Kidney (tissue), 14 donors: ENCODE measurements around the gene SHF. TPM values are rescaled to one million over a fixed set of nuclear protein-coding genes. Genes with fewer than 3 reads are reported as not detected.
"Not testable (repeated sequence)": the region's sequence is repeated elsewhere in the genome, so short reads cannot be mapped to it uniquely, and the experiment has no call there.

ENCODE experiments used
- DNase-seq, 5 donors: peaks; one replicate each; pipeline ENCODE4 v3.0.0-alpha.2; 2013 to 2020
- FAIRE-seq: peaks from 2 replicates; lab custom pipeline; 2012; peaks lifted over from hg19 to GRCh38; lab: Jason Lieb, UNC
- H3K27ac ChIP-seq, 2 donors: one replicate each; pipeline ENCODE4 v1.7.0; 2013; ENCODE audit warnings: low read depth in 2 of 2, low read length in 2 of 2, inconsistent platforms in 1 of 2
- H3K27me3 ChIP-seq: one replicate; pipeline ENCODE4 v1.7.1; 2013; ENCODE audit warnings: low read length, inconsistent platforms; ENCODE audit not compliant: control insufficient read depth, insufficient read depth
- H3K36me3 ChIP-seq, 3 donors: one replicate each; pipeline versions ENCODE4 v1.7.0 to v1.7.1; 2013; ENCODE audit warnings: low read length in 3 of 3, control low read depth in 1 of 3, inconsistent platforms in 1 of 3; ENCODE audit not compliant: insufficient read depth in 3 of 3, control insufficient read depth in 2 of 3
- H3K4me1 ChIP-seq, 3 donors: one replicate each; pipeline versions ENCODE4 v1.7.0 to v1.7.1; 2013; ENCODE audit warnings: low read length in 3 of 3, inconsistent platforms in 1 of 3, low read depth in 1 of 3; ENCODE audit not compliant: control insufficient read depth in 2 of 3, insufficient read depth in 2 of 3
- H3K4me3 ChIP-seq, 3 donors: one replicate each; pipeline versions ENCODE4 v1.7.0 to v1.8.1; 2013; ENCODE audit warnings: low read length in 3 of 3, control low read depth in 1 of 3, inconsistent platforms in 1 of 3
- H3K9ac ChIP-seq, 3 donors: one replicate each; pipeline versions ENCODE4 v1.7.0 to v1.7.1; 2013; ENCODE audit warnings: low read length in 3 of 3, control low read depth in 1 of 3, inconsistent platforms in 1 of 3
- H3K9me3 ChIP-seq, 3 donors: one replicate each; pipeline versions ENCODE4 v1.7.0 to v1.7.1; 2013; ENCODE audit warnings: low read length in 3 of 3, control low read depth in 1 of 3, inconsistent platforms in 1 of 3; ENCODE audit not compliant: control insufficient read depth in 2 of 3, insufficient read depth in 1 of 3
- intact Hi-C: fragments of 100-400 bp; cut with DNase I; formaldehyde crosslinking; loops from one replicate; pipeline ENCODE4 v1.11.1; 2022
- polyA plus RNA-seq: library from polyadenylated mRNA; stranded (reverse); fragments of 350-450 nt; fragmentation: Illumina TruSeq; extraction: RNeasy Lipid Tissue Mini Kit (QIAGEN cat#74804); gene quantifications from one replicate; pipeline ENCODE4 v1.2.3, GENCODE V29; 2014; ENCODE audit warnings: low read depth, low replicate concordance; ENCODE audit not compliant: insufficient read depth
- total RNA-seq: library from RNA; stranded (reverse); fragmentation: NEBNext Ultra II Directional; extraction: Animal tissue kit (Norgen Biotek cat#: 25700); gene quantifications from one replicate; pipeline ENCODE4 v1.2.1, GENCODE V29; 2021
- TF ChIP-seq, protein P1 (sequence below): IDR thresholded peaks from 3 replicates; pipeline ENCODE4 v1.5.1; 2012; ENCODE audit warnings: mild to moderate bottlenecking, moderate library complexity, borderline replicate concordance; ENCODE audit not compliant: insufficient read depth; ENCODE audit errors: extremely low read depth
- donor health status: control.
- donor health status: control.
- donor health status: control.
- donor health status: control.
- donor health status: control.
- donor health status: DM: yes; HTN: yes; CAD: no.
- donor health status: Normal renal cell carcinoma (clear cell type).

Gene SHF
- total and polyA plus RNA-seq, 2 donors from 2014 or later, result 5.2 to 7.7 TPM

DNA sequence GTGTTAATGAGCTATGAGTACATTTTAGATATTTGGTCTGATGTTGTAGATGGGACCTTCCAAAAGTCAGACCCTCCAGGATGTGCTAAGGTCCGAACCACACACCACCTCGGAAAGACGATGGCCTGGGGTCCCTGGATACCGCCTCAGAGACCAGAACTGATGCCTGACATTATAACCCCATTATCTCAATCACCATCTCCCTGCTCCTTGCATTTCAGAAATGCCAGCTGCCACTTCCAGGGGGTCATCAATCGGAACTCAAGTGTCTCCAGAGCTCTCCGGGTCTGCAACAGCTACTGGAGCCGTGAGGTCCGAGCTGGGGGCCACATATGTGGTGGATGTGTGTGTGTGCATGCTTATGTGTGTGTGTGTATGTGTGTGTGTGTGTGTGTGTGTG lies 50.1 kb downstream of the SHF start:
- intact Hi-C loops, result no loop called here
- DNase-seq, result no peak
- peaks cover 4% of the 10 kb centered on the region for H3K27me3 ChIP-seq
- no peak overlapping the region for H3K4me3 ChIP-seq
- H3K36me3 ChIP-seq, result no peaks in the 10 kb centered on the region
- H3K27ac ChIP-seq, result no peak overlapping the region
- no peak overlapping the region for H3K9ac ChIP-seq
- TF ChIP-seq, protein P1, sequence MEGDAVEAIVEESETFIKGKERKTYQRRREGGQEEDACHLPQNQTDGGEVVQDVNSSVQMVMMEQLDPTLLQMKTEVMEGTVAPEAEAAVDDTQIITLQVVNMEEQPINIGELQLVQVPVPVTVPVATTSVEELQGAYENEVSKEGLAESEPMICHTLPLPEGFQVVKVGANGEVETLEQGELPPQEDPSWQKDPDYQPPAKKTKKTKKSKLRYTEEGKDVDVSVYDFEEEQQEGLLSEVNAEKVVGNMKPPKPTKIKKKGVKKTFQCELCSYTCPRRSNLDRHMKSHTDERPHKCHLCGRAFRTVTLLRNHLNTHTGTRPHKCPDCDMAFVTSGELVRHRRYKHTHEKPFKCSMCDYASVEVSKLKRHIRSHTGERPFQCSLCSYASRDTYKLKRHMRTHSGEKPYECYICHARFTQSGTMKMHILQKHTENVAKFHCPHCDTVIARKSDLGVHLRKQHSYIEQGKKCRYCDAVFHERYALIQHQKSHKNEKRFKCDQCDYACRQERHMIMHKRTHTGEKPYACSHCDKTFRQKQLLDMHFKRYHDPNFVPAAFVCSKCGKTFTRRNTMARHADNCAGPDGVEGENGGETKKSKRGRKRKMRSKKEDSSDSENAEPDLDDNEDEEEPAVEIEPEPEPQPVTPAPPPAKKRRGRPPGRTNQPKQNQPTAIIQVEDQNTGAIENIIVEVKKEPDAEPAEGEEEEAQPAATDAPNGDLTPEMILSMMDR, result no peak
- no peaks in the 10 kb centered on the region for H3K9me3 ChIP-seq
- peaks cover 0 to 4% (median 0%) of the 10 kb centered on the region in 3 donors for H3K4me1 ChIP-seq
- no peak for FAIRE-seq

DNA sequence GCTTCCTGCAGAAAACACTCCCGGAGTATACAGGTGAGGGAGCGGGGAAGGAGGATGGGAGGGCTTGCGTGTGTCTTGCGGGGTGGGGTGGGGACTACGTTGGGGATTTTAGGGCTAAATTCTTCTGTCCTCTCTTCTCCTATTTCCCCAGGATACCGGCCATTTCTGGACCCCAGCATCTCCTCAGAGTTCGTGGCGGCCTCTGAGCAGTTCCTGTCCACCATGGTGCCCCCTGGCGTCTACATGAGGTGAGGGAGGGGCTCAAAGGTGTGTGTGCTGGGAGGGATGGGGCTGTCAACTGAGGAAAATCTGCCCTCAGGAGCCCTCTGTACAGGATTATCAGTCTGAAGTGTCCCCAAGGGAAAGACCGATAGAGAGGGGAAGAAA lies 51.4 kb downstream of the SHF start:
- TF ChIP-seq, protein P1, result no peak

DNA sequence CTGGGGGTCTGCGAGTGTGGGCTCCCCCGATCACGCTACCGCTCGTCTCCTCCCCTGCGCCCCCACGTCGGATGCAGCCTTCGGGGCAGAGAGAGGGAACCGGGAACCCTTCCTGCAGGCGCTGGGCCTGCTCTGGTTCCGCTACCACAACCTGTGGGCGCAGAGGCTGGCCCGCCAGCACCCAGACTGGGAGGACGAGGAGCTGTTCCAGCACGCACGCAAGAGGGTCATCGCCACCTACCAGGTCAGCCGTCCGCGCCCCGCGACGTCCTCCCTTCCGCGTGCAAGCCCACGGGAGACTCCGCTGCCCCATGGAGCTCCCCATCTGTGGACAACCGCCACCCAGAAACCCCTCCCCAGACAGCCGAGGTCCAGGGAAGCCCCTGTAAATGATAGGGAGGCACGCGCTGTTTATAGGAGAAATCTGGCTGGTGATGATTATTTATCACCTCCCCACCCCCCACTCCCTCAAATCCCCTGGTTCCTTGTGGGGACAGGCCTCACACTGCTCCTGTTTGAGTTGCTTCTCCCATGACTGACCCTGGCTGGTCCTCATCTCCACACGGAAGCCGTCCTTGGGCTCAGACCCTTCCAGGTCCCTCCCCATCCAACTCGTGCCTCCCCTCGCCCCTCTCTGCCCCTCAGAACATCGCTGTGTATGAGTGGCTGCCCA lies 51.9 kb downstream of the SHF start:
- H3K27me3 ChIP-seq, H3K36me3 ChIP-seq, H3K4me3 ChIP-seq, H3K9me3 ChIP-seq, DNase-seq, intact Hi-C loops, H3K9ac ChIP-seq, H3K4me1 ChIP-seq, FAIRE-seq, H3K27ac ChIP-seq: not testable (repeated sequence)

More for the DNA sequence above, 51.4 kb downstream of the SHF start:
- Histone ChIP-seq H3K4me1 (peaks cover 0 to 4% (median 0%) of the 10 kb centered on the region in 3 donors), H3K9me3 (no peaks in the 10 kb centered on the region), H3K27ac (no peak overlapping the region), H3K9ac (no peak overlapping the region), H3K27me3 (peaks cover 4% of the 10 kb centered on the region), H3K4me3 (no peak overlapping the region), H3K36me3 (no peaks in the 10 kb centered on the region)
- no peak for FAIRE-seq
- intact Hi-C loops, result no loop called here
- peak in 2 of 5 donors; percentile 25 to 45 for DNase-seq

DNA sequence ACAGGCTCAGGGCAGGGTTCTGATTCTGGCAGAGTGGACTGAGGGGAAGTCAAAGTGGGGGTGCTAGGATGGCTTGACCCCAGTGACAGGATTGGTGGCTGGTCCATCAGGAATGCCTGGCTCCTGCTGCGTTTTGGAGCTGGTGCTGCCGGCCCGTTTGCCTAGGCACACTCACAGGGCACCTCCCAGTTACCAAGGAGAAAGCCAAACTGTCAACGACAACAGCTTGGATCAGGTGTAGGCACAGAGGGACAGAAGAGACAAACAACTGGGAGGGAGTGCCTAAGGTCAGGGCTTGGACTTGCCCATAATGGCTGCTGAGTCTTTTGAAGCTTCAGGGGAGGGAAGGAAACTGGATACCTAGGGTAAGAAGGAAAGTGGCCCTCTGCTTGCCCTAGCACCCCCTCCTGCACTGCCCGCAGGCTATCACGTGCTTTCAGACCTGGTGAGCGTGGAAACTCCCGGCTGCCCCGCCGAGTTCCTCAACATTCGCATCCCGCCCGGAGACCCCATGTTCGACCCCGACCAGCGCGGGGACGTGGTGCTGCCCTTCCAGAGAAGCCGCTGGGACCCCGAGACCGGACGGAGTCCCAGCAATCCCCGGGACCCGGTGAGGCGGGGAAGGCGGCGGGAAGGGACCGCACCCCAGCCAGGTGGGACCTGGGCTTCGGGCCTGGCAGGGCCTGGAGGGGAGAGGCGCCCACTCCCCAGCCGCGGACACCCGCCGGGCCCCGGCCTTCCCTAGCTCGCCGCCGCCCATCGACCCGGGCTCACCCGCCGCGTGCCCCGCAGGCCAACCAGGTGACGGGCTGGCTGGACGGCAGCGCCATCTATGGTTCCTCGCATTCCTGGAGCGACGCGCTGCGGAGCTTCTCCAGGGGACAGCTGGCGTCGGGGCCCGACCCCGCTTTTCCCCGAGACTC lies 52.8 kb downstream of the SHF start:
- peak overlapping the region in 1 of 3 donors; percentile 25 for H3K4me3 ChIP-seq
- no peaks in the 10 kb centered on the region for H3K36me3 ChIP-seq
- no peak overlapping the region for H3K27ac ChIP-seq
- TF ChIP-seq, protein P1, result peak; percentile 11
- FAIRE-seq (no peak), DNase-seq (peak in 4 of 5 donors; percentile 54 to 76 (median 66))
- H3K4me1 ChIP-seq, result peaks cover 0 to 4% (median 0%) of the 10 kb centered on the region in 3 donors
- no peaks in the 10 kb centered on the region for H3K9me3 ChIP-seq
- intact Hi-C loops, result no loop called here
- peaks cover 13% of the 10 kb centered on the region for H3K27me3 ChIP-seq
- H3K9ac ChIP-seq, result no peak overlapping the region
